GM21515 (cell line): ENCODE data around the gene STK32B.
"Not testable (repeated sequence)": the region's sequence is repeated elsewhere in the genome, so short reads cannot be mapped to it uniquely, and the experiment has no call there.

ENCODE experiments used
- ATAC-seq: cut with Tn5 transposase; IDR thresholded peaks from one replicate; pipeline ENCODE4 v1.9.1; 2021; ENCODE audit not compliant: unreplicated experiment

Gene STK32B

DNA sequence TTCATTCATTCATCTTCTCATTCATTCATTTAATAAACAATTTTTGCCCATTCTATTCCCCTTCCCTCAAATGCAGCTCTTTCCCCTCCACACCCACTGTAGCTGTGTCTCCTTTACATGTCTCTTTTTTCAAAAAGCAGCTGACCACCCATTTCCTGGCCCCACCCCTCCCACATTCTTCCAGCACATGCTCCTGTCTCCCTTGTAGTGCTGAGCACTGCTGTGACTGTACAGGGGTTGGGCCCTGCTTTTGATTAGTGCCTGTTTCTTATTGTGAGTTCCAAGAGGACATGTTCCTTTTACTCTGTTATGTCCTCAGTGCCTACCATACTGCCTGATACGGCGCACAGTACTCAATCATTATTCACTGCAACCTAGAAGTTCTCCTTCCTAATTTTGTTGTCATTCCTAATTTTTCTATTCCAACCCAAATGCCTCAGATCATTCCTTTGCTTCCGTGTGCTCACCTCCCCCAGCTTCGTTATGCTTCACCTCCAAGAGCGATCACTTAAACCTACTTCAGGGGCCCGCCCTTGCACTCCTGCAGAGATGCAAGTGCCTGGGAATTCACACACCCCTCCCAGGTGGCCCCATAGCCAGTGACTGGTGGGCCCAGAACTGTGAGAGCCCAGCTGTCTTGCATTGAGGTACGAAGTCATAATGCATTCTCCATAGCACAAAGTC lies 152.2 kb downstream of the STK32B start:
- no peak for ATAC-seq

GRCh38 chr4:5203993-5204310 lies 152.7 kb downstream of the STK32B start:
- no peak for ATAC-seq

- no peak for ATAC-seq
These were observed 153.5 kb downstream of the STK32B start for GRCh38 chr4:5204781-5205180.

DNA sequence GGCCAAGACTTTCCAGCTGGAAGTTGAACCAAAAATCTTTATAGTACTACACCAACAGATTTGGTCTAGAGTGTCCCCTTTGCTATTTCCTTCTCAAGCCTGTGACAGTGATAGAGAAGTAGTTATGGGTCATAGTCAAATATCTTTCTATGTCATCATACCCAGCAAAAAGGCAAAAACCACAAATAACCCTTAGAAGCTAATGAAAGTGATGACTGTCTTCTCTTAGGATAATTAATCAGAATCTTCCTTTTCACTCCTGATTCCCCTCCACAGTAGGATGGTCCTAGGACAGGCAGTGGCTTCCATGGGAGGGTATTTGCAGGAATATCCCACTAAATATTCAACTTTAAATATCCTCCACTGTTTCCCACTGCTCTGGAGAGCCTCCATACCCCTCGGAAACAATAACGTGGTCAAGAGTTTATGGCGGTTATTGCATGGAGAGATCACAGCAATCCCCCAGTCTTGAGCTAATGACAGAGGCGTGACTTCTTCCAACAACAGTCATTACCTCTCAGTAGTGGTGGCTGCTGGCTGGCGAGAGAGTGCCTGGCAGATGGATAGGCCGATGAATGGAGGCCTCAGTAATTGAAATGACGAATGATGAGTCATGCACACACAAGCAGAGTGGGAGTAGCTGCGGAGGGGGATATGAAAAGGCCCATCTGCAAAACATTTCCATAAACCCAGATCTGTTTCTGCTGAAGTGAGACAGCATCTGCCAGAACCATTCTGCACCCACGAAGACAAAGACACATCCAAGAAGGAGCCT lies 154.9 kb downstream of the STK32B start:
- no peak for ATAC-seq

DNA sequence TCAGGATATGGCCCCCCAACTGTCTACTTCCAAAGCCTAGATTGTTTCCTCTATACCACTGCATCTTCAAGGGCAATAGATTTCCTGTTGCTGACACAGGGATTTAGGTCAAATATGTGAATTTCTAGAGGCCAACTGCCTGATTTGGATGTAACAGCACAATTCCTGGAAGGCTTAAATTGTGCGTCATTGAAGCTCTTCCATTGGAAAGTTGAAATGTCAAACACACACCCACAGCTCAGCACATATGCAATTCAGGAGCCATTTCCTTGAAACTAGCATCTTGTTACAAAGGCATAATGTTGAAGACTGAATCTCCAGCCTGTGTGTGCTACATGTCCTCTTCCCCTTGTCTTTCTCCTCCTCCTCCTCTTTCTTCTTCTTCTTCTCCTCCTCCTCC lies 158.6 kb downstream of the STK32B start:
- no peak for ATAC-seq

DNA sequence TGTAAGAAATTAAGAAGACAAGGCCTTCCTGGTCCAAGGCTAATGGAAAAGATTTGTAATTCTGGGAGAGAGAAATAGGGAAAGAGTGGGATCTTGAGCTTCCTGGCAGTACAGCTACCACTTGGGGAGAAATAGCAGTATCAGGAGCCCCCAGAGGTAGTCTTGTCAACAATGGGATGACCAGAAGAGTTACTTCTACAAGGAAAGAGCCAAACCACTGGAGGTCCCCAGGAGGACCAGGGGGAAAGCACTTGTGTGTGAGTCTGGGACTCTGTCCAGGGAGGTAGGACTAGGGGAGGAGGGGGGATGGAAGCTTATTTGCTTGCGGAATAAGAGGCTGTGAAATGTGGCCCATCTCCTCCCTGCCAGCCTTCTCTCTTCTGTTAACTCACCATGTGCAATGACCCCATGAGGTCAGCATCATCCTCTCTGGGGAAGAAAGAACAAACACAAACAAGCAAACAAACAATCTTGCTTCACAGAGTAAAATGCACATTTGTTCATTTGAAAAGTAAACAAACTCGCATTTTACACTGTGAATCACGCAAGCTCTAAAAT lies 160.1 kb downstream of the STK32B start:
- ATAC-seq = no peak

DNA sequence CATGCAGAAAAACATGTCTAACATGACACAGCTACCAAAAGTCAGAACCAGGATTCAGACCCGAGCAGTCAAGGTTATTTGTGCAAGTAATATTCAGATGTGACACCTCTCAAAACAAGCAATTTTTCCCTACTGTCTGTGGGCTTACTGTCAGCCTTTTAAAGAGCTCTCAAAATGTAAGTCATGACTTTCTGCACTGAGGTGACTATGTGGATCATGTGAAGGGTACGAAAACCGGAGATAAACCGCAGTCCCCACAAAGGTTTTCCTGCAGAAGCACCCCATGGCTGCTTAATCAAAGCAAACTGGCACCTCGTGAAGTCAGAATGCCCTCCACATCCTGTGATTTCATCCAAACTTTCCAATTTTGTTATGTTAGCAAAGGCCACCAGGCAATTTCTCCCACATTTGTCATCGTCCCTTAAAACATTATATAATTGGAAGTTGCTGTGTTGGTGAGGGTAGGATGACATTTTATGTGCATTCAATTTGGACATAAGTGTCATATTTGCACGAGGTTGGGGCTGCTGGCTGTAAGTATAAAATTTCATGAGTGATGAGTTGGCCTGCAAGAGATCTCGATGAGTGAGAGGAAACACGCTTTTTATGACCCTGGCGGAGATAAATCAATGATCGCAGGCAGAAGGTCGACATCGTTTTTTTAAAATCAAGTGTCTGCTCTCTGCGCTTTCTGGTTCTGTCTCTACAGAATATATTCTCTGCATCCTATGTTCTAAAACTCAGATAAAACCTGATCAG lies 161.2 kb downstream of the STK32B start:
- ATAC-seq = no peak

- no peak for ATAC-seq
These were observed 161.9 kb downstream of the STK32B start for GRCh38 chr4:5213087-5213595.

DNA sequence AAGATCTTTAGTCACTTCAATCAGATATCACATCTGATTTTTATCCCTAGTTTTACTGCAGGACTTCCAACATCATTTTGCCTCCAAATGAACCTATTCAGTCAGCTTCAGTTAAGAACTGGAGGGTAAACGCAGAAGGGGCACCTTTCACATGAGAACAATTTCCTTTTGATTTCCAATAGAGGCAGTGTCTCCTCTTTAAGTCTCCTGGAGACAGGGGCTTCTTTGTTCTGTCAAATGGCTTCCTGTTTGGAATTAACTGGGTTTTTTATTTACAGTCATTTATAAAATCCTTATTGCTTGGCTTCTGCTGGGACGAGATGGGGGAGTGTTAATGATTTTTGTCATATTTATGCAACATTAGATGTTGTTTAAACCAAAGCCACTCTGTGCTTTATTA lies 164.0 kb downstream of the STK32B start:
- no peak for ATAC-seq

DNA sequence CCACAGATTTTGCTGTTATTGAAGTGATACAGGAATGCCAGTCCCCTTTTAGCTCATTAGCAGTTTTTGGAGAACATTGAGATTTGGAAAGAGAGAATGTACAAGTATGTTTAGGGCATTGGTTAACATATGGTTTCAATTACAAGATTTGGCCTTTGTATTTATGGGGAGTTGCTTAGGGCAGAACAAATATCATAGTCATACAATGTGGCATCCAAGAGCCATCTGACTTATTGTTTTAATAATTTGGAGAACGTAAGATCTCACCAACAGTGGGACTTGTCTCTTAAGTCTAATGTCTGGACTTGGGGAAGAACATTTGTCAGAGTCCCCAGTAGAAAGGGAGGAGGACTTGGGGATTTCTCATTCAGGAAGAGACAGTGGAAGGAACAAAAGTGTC lies 166.1 kb downstream of the STK32B start:
- ATAC-seq = no peak

- ATAC-seq = no peak
These were observed 167.2 kb downstream of the STK32B start for GRCh38 chr4:5218376-5219069.

GRCh38 chr4:5220028-5220427 lies 168.7 kb downstream of the STK32B start:
- no peak for ATAC-seq

DNA sequence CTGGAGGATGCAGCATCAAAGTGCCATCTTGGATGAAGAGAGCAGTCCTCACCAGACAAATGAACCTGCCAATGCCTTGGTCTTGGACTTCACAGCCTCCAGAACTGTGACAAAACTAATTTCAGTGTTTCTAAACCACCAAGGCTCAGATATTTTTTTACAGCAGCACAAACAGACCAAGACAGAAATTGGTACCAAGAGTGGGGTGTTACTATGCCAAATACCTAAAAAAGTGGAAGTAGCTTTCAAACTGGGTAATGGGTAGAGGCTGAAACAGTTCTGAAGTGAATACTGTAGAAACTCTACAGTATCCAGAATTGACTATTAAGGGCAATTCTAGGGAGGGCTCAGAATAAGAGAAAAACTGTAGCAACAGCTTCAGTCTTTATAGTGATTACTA lies 170.8 kb downstream of the STK32B start:
- ATAC-seq = no peak

GRCh38 chr4:5222951-5223350 lies 171.7 kb downstream of the STK32B start:
- no peak for ATAC-seq

- no peak for ATAC-seq
These were observed 173.1 kb downstream of the STK32B start for GRCh38 chr4:5224340-5224739.

DNA sequence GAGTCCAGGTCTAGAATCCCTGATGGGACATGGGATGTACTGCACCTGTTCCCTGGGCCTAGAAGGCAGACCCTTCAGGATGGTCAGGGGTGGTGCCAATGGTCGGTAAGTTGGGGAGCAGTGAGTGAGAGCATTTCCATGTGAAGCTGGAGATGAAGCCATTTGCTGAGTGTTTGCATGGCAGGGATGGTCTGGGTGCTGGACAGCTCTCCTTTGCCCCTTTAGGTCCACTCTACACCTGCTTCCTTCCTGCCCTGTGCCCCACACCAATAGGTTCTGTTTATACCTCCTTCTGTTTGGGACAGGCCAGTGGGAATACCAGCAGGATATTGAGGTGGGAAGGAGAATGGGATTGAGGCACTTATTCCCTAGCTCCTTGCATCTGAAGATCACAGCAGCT lies 181.3 kb downstream of the STK32B start:
- no peak for ATAC-seq

DNA sequence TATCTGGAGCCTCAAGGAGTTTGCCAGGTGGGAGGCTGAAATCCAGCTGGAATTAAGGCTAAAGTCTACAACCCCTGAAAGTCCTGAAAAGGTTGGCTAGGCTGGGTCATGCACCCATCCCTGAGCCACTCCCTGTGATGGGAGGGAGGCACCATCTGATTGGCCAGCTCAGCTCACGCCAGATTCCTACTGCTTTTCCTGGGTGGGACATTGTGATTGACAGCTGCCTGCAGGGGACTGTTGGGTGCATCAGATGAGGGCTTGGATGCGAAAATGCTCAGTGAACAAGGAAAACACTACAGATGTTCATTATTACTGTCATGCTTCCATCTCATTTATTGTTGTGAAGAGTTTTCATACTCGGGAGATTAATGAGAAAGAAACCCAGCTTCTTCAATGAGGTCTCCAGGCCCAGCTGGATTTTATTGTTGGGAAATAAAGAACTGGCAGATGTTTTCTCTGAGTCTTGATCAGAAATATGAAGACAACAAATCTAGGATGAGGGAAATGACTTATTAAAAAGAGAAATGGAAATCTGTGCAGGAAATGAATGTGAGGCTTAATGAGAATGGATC lies 185.9 kb downstream of the STK32B start:
- ATAC-seq = no peak

- ATAC-seq = no peak
These were observed 186.9 kb downstream of the STK32B start for GRCh38 chr4:5238173-5238572.

GRCh38 chr4:5247061-5247460 lies 195.8 kb downstream of the STK32B start:
- not testable (repeated sequence) for ATAC-seq

DNA sequence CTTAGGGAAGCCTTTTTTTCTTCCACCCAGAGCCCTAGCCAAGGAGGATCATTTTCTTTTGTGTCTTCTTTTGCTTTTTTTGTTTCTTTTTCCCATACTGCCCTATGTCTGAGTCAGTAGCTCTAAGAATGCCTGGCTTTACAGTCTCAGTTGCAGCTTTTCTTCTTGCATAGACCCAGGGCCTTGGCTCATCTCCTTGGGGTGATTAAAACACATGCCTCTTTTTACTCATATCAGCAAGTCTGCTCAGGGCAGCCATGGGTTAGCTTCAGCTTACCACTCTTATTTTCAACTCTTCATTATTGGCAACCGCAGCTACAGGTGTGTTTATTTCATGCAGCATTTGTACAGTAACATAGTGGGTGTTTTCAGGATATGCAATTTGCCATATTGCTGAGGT lies 196.5 kb downstream of the STK32B start:
- ATAC-seq = no peak

DNA sequence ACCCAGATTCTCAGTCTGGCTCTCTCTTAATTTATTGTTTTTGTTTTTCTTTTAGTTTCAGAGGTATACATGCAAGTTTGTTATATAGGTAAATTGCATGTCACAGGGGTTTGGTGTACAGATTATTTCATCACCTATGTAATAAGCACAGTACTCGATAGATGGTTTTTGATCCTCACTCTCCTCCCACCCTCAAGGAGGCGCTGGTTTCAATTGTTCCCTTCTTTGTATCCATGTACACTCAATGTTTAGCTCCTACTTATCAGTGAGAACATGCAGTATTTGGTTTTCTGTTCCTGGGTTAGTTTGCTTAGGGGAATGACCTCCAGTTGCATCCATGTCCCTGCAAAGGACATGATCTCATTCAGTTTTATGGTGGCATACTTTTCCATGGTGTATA lies 198.4 kb downstream of the STK32B start:
- no peak for ATAC-seq
